NCI-H2107 treated with DMSO at 0.1 percent for 48 hours (cell line): ENCODE measurements around the gene CEBPG.
A peak's percentile ranks its signal among the peaks of the same experiment; 100 is the strongest.

Experiments used
- DNase-seq: peaks from one replicate; lab custom pipeline; 2025; ENCODE audit not compliant: unreplicated experiment; lab: John Stamatoyannopoulos, UW

Gene CEBPG

GRCh38 chr19:33405553-33406461 lies 32.3 kb downstream of the CEBPG start:
- DNase-seq: no peak

GRCh38 chr19:33406521-33407139 lies 33.1 kb downstream of the CEBPG start:
- no peak for DNase-seq

GRCh38 chr19:33407140-33407551 lies 33.6 kb downstream of the CEBPG start:
- no peak for DNase-seq

- DNase-seq: no peak
These were observed 34.2 kb downstream of the CEBPG start for GRCh38 chr19:33407716-33408115.

- DNase-seq: no peak
These were observed 34.6 kb downstream of the CEBPG start for GRCh38 chr19:33408116-33408515.

GRCh38 chr19:33408538-33409434 lies 35.3 kb downstream of the CEBPG start:
- DNase-seq: no peak

GRCh38 chr19:33409906-33410685 lies 36.6 kb downstream of the CEBPG start:
- no peak for DNase-seq

- no peak for DNase-seq
These were observed 37.4 kb downstream of the CEBPG start for GRCh38 chr19:33410915-33411401.

GRCh38 chr19:33411621-33412180 lies 38.2 kb downstream of the CEBPG start:
- DNase-seq: no peak

GRCh38 chr19:33412601-33413425 lies 39.3 kb downstream of the CEBPG start:
- no peak for DNase-seq

- no peak for DNase-seq
These were observed 39.9 kb downstream of the CEBPG start for GRCh38 chr19:33413426-33413725.

- no peak for DNase-seq
These were observed 40.6 kb downstream of the CEBPG start for GRCh38 chr19:33413868-33414666.

GRCh38 chr19:33414667-33415605 lies 41.4 kb downstream of the CEBPG start:
- no peak for DNase-seq

- DNase-seq: peak; percentile 12
These were observed 43.1 kb downstream of the CEBPG start for GRCh38 chr19:33416307-33417215.

- no peak for DNase-seq
These were observed 44.2 kb downstream of the CEBPG start for GRCh38 chr19:33417751-33418150.

- DNase-seq: no peak
These were observed 45.0 kb downstream of the CEBPG start for GRCh38 chr19:33418461-33418860.
